C4-2B (cell line): ENCODE data around the gene HLCS.

Experiments used
- CTCF ChIP-seq: fragments of 450-650 bp; conservative IDR thresholded peaks from 2 replicates; pipeline ENCODE4 v1.5.1; 2017; ENCODE audit warnings: mild to moderate bottlenecking
- ZFX ChIP-seq: fragments of 450-650 bp; IDR thresholded peaks from 2 replicates; pipeline ENCODE4 v1.6.1; 2017

DNA sequence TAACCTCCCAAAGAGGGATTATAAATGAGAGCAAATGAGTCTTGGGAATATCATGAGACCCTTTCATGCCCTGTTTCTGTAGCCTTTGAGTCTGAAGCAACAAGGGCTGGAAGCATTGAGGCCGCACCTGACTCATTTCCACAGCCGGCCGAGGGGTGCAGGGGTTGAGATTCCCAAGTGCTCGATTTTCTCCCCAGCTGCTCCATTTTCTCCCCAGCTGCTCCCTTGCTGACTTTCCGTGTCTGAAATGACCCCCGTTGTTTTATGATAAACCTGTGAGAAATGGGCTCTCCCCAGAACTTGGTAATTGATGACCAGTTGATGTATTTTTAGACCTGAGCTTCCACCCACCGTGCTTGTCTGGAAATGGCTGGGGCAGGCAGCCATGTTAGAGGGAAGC lies 244.7 kb downstream of the HLCS start:
- TF ChIP-seq CTCF (no peak), ZFX (no peak)
